T-helper 2 cell treated with Interferon-gamma antibody and Interleukin-4, amounts not matched to agents 100 ng/mL and 5 ng/mL, for 36 hours (primary cell): ENCODE data around the gene LYZL1. TPM values are rescaled to one million over a fixed set of nuclear protein-coding genes. Genes with fewer than 3 reads are reported as not detected.
"Not testable (repeated sequence)": the region's sequence is repeated elsewhere in the genome, so short reads cannot be mapped to it uniquely, and the experiment has no call there.

ENCODE experiments used
- intact Hi-C: fragments of 100-400 bp; cut with micrococcal nuclease; formaldehyde crosslinking; loops from one replicate; pipeline ENCODE4 v1.15.1; 2023
- total RNA-seq: library from RNA; stranded (reverse); gene quantifications from 2 replicates; pipeline ENCODE4 v1.2.3, GENCODE V29; 2022

Gene LYZL1
- total RNA-seq, 1 donor from 2014 or later: not detected

DNA sequence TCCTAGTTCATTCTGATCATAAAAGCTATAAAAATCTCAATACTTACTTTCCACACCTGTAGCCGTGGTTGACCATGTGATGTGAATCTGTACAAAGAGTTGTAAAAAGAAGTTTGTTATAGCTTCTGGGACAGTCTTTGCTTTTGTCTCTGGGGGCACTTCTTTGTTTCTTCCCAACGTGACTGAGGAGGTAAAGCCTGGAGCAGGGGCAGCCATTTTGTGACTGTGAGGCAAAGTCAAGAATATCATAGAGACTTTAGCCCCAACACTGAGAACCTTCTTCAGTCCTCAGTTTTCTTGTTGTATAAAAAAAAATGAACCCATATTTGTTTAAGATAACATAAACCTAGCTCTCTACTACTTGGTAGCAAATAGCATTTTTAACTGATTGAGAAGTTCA lies 29.4 kb upstream of the LYZL1 start:
- intact Hi-C loops: no loop called here

DNA sequence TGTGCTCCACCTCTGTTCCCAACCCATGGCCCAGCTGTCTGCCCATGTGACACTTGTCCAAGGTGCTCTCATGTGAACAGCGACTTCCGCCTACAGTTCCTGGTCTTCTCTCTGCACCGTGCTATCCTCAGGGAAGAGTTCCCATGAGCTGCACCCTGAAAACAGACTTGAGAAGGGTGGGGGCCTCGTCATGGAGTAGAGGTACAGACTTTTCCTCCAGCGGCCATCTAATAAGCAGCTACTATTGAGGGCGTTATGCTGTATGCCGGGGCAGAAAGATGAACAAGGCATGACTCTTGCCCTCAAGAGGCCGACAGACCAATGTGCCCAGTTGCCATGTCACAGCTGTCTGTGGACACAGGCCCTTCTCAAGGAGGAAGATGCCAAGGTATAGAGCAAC lies 25.4 kb upstream of the LYZL1 start:
- intact Hi-C loops: no loop called here

DNA sequence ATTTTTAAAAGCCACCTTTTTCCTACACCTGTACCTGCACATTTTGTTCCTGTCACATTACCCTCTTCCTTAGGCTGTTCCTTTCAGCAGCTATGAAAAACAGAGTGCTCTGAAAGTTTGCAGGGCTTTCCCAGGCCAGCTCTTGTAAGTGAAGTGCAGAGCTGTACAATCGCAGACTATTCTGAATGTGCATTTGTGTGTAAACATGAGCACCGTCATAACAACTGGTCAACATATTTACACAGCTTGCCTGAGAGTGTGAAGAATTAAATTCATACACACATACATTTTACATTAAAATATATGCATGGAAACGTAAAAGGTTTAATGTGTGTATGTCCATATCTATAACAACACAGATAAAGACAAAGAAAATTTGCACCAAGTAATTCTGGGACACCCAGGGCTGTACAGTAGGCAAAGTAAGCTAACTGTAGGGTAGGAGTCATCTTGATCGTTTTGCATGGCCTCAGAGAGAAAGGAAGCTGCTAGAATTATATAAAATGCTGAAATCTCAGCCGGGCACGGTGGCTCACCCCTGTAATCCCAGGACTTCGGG lies 23.6 kb upstream of the LYZL1 start:
- intact Hi-C loops: no loop called here

DNA sequence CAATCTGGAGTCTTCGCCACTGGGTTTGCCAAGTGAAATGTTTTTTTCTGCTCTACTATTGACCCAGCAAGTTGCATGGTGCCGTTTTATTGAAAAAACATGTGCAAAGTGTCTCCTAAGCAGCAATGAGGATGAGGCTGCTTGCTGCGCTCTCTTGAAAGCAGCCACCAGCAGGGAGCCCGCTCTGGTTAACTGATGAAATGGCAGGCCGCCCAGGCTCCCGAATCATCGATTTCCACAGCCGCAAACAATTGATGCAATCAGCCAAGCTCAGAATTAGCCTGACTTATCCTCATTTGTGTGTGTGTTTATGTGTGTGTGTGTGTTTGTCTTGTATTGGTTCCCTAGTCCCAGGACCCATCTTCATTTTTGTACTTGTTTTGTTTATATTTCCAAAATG lies 22.2 kb upstream of the LYZL1 start:
- intact Hi-C loops: no loop called here

DNA sequence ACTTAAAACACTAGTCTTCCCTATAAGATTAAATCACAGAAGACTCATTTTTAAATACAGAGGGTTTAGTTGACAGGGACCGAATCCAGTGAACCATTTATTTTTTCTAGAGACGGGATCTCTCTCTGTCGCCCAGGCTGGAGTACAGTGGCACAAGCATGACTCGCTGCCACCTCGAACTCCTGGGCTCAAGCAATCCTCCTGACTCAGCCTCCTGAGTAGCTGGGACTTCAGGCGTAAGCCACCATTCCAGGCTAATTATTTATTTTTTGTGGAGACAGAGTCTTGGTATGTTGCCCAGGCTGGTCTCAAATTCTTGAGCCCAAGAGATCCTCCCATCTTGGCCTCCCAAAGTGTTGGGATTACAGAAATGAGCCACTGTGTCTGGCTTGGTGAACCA lies 20.9 kb upstream of the LYZL1 start:
- intact Hi-C loops: no loop called here

DNA sequence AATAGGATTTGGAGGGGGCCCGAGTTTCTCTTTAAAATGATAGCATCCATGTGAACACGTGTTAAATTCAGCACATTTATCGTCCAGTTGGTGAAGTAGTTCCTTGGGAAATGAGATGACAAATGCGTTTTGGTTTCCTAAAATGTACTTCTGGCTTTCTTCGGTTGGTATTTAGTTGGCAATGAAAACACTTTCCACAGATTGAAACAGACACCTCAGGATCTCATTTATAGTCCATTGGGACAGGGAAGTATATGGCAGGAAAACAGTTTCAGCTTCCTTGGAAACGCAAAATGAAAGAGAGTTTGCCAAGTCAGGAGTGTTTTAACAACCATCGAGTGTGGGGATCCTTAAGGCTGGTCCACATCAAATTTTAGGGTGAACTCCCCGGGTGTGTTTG lies 19.4 kb upstream of the LYZL1 start:
- intact Hi-C loops: no loop called here

DNA sequence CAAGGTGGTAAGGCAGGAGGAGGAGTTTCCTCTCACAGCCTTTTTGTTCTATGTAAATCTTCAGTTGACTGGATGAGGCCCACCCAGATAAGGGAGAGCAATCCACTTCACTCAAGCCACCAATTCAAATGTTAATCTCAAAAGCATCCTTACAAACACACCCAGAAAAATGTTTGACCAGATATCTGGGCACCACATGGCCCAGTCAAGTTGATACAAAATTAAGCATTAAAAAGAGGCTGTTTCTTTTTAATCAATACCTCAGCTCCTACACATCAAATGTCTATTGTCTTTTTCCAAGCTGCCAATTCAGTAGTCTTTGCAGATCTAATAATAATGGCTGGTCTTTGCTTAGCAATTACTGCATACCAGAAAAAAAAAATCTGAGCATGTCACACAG lies 18.0 kb upstream of the LYZL1 start:
- intact Hi-C loops: no loop called here

DNA sequence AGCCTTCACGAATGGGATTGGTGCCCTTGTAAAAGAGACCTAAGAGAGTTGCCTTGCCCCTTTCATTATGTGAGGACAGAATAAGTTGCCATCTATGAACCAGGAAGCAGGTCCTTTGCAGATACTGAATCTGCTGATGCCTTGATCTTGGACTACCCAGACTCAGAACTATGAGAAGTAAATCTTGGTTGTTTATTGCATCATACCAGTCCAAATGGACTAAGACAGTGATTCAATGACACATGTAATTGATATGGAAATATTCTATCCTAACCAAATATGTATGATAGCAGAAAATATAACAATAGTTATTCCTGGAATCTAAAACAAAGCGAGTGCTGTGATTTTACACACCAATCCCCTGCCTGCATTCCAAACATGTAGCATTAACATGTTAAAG lies 17.0 kb upstream of the LYZL1 start:
- intact Hi-C loops: no loop called here

DNA sequence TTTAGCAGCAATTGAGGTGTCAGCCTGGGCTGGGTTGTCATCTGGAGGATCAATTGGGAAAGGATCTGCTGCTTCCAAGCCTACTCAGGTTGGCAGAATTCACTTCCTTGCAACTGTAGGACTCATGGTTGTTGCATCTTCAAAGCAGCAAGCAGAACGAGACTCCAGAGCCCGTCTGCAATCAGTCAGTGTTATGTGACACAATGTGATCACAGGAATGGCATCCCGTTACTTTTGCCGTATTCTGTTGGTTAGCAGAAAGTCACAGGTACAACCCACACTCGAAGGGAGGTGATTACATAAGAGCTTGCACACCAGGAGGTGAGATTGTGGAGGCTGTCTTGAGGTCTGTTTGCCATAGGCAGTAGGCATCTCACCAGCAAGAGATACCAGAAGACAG lies 15.4 kb upstream of the LYZL1 start:
- intact Hi-C loops: no loop called here

DNA sequence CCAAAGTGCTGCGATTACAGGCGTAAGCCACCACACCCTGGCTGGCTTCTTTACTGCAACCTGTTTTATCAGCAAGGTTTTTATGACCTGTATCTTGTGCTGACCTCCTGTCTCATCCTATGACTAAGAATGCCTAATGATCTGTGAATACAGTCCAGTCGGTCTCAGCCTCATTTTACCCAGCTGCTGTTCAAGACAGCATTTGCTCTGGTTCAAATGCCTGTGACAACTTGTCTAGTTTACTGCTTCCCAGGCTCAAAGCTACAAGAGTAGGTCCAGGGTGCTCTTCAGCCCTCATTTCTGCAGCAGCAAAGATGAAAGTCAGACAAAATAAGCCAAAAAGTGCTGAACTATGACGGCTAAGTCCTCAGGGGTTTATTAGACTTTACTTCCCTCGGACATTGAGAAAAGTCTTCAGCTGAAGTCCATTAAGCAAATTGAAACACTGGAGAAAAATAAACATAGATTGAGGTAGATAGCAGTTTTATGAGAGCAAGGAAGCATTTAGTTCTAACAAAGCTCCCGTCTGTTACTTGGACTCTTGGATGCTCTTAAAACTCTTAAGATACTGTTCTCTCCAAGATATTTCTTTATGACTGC lies 12.5 kb upstream of the LYZL1 start:
- intact Hi-C loops: no loop called here

DNA sequence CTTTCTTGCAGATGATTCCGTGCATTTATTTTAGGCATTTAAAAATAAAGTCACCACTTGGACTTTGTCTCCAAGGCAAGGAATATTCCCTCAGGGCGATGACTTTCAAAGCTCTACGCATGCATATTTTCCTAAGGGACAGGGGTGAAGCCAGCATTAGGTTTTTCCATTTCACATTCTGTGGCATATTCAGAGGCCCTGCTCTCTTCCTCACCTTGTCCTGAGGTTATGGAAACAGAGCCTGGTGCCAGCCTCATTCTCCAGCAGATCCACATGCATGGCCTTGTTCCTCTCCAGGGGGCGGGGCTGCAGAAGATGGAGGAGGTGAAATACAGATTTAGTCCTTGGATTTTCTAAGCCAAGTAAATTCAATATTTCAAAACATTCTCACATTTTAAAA lies 11.6 kb upstream of the LYZL1 start:
- intact Hi-C loops: no loop called here

DNA sequence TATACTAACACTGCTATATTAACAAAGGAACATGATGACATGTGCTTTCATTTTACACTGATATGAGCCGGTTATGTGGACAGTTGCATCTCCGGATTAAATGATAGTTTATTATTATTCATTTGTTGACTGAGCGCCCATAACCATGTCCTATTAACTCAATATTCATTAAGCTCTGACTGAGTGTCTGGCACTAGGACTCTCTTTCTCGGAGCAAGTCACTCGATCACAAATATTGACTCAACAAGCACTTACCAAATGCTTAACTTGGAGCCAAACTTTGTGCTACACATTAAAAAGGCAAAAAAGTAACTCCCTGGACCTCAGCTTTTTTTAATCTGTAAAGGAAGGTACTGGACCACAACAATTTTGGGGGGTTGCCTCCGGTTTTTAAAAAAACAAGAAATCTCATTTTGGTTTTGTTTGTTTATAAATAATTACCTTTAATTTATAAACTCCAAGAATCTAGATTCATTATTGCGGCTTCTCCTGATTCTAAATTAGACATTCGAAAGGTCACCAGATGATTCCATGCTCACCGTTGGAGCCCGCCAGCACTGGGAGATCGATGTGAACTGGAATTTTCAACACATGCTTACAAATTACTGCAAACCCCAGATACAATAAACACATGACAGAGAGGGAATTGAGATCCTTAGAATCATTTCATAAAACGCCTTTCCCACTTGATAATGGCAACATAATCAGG lies 8.9 kb upstream of the LYZL1 start:
- intact Hi-C loops: no loop called here

DNA sequence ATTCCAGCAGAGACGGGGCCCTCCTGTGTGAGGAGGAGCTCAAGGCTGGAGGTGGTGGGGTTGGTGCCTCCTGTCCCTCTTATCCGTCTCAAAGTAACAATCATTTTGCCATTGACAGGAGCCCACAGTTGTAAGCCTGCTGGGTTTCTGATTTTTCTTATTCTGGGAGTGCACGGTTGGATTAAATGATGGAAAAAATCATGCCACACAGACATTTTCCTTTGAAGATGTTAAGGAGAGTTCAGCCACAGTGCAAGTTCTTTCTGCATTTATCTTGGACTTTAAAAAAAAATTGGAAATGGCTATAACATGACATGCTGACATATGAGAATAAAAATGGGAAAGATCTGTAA lies 8.4 kb upstream of the LYZL1 start:
- intact Hi-C loops: no loop called here

DNA sequence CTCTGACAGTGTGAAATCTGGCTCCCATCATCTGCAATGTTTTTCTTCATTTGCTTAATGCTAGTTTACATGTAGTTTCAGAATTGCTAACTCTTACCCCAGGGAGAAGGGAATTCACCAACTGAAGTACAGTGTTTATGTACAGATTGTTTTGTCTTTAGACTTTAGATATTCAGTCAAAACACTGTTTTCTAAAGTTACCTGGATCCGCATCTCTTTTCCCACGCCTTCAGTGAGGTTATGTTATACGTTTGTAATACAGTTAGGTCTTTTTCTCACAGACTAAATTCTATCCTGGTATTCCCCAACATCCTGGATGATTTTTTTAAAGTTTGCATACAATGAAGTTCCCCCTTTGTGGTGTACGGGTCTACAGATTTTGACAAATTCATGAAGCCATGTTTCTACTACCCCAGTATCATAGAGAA lies 3.2 kb upstream of the LYZL1 start:
- intact Hi-C loops: no loop called here

DNA sequence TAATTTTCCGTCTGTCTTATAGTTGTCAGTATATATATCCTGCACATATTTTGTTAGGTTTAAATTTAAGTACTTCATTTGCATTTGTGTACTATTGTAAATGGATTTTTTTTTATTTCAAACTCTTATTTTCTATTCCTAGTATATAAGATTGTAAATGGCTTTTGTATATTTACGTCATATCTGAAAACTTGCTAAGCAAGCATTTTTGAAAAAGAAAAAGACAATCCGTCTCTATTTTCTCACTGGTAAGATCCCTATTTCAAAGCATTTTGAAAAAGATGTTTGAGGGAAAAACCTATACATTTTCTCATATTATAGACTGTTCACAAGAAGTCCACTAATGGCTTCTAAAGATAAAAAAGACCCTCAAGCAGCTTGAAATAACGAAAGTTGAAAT lies 1.2 kb upstream of the LYZL1 start:
- intact Hi-C loops: no loop called here

DNA sequence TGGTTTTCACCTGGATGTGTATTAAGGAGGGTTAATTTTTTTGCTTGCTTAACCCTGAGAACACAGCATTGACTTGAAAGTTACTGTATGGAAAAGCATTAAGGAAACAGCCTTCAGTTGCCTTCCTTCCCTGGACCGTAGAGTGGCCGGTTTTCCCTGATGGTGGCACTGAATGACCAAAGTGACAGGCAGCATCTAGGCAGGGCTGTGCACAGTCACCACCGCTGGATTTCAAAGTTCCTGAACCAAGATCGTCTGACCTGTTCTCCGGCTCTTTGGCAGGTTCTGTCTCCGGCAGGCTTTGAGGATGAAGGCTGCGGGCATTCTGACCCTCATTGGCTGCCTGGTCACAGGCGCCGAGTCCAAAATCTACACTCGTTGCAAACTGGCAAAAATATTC lies 2.7 kb downstream of the LYZL1 start:
- intact Hi-C loops: not testable (repeated sequence)

DNA sequence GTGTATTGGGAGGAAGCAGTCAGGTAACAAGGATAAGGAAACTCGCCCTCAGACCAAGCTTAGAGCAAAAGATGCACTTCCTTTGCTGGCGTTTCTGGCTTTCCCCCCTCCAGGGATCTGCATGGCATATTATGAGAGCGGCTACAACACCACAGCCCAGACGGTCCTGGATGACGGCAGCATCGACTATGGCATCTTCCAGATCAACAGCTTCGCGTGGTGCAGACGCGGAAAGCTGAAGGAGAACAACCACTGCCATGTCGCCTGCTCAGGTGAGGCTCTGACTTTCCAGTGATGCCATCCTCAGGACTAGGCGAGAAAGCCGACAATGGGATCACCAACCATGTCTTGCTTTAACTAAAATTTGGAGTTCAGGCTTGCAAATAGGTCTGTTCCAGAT lies 3.5 kb downstream of the LYZL1 start:
- intact Hi-C loops: not testable (repeated sequence)

DNA sequence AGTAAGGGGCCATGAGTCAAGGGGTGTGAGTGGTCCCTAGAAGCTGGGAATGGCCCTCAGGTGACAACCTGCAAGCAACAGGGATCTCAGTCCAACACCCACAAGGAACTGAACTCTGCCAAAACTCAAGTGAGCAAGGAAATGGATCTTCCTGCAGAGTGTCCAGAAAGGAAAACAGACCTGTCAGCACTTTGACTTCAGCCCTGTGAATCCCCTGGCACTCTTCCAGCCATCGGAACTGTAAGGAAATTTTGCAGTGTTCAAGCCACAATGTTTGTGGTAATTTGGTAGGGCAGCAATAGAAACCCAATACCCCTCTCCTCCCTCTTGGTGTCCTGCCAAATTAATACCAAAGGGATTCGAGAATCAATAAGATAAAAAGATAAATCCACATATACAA lies 6.9 kb downstream of the LYZL1 start:
- intact Hi-C loops: no loop called here

DNA sequence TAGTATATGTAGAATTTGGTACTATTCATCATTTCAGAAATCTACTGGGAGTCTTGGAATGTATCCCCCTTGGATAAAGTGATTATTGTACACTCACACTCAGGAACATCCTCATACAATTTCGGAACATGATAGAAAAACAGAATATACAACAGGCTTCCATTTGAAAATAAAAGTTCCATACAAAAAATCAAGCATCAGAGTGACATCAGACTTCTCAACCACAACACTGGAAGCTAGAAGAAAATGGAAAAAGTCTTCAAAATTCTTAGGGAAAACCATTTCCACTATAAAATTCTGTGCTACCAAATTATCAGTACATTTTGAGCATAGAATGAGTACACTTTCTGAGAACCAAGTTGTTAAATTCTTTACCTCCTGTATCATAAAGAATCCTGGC lies 8.8 kb downstream of the LYZL1 start:
- intact Hi-C loops: no loop called here

DNA sequence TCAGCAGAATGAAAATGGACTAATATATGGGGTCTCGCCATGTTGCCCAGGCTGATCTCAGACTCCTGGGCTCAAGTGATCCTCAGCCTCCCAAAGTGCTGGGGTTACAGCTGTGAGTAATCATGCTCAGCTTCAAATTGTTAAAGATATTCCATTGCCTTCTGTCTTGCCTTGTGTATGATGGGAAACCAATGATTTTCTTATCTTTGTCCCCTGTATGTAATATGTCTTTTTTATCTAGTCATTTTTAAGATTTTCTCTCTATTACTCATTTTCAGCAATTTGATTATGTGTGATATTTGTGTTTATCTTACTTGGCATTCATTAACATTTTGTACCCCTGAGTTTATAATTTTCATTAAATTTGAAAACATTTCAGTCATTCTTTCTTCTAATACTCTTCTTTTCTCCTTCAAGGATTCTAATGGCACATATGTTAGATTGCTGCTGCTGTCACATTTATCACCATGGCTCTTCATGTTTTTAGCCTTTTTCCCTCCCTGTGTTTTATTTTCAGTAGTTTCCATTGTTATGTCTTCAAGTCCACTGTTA lies 12.6 kb downstream of the LYZL1 start:
- intact Hi-C loops: no loop called here

DNA sequence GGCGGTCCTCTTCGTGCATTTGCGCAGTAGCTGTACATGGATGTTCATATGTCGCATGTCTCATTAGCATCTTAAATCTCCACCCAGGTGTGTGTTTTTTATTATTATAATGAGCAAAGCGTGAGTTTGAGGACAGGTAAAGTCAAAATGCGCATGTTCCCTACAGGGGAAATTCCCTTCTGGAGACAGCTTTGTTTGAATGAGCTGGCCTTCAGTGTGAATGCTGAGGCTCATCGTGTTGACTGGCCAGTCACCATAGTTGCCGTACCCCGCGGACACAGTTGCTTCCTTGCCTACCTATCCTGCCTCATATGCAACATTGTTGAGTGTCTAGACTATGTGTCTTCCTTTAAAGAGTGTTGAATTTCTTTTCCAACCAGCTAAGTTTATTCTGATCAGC lies 13.6 kb downstream of the LYZL1 start:
- intact Hi-C loops: no loop called here

DNA sequence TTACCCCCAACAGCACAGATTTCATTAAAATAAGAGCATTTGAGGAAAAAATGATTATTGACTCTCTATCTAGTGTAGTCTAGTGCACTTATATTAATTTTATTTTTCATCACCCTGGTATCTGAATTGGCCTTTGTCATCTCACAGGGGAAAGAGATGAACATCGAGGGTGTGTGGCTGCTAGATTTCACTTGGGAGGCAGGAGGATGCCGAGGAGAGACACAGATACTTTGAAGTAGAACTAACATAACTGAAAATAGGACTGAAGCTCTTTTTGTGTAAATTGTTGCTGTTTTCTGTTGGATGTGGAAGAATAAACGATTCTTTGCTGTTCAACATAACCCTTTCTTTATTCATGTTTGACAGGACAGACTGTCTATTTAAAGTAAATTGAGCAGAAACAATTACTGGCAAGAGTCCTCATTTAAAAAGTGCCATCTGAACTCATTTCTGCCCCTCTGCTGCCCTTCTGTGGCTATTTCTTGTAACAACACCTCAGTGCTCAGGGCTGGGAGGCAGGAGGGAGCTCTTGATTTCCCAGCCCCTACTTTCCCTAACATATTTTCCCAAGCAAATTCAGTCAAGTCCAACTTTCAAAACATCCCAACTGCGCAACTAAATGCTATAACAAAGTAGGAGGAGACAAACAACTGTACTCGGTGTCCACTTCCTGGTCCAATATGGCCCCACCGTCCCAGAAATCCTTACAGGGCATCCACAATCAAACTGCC lies 15.6 kb downstream of the LYZL1 start:
- intact Hi-C loops: loop anchor here (1.0 kb wide), 3 partner anchors 627 to 676 kb away; partner anchors contain the start of gene BAMBI
